Adipocyte (in vitro differentiated cells): ENCODE measurements around the gene AKR1B1.

Experiments used
- DNase-seq: peaks from one replicate; pipeline ENCODE4 v3.0.0-alpha.2; 2015; ENCODE audit warnings: low read depth
- H3K27me3 ChIP-seq: replicated peaks from 2 replicates; pipeline ENCODE4 v1.7.0; 2013; ENCODE audit warnings: mild to moderate bottlenecking, low read length, moderate library complexity; ENCODE audit not compliant: control insufficient read depth, insufficient read depth
- H3K36me3 ChIP-seq: 2 replicates; pipeline ENCODE4 v1.7.0; 2013; ENCODE audit warnings: low read length, mild to moderate bottlenecking, moderate library complexity; ENCODE audit not compliant: control insufficient read depth, insufficient read depth, severe bottlenecking
- H3K4me1 ChIP-seq: 2 replicates; pipeline ENCODE4 v1.7.0; 2013; ENCODE audit warnings: mild to moderate bottlenecking, low read length, moderate library complexity; ENCODE audit not compliant: control insufficient read depth, insufficient read depth
- H3K4me3 ChIP-seq: 2 replicates; pipeline ENCODE4 v1.7.0; 2013; ENCODE audit warnings: mild to moderate bottlenecking, low read length, moderate library complexity
- H3K9ac ChIP-seq: 2 replicates; pipeline ENCODE4 v1.7.0; 2013; ENCODE audit warnings: mild to moderate bottlenecking, low read length, moderate library complexity
- H3K9me3 ChIP-seq: 2 replicates; pipeline ENCODE4 v1.7.0; 2013; ENCODE audit warnings: mild to moderate bottlenecking, low read length, moderate library complexity; ENCODE audit not compliant: control insufficient read depth

The AKR1B1 gene

DNA sequence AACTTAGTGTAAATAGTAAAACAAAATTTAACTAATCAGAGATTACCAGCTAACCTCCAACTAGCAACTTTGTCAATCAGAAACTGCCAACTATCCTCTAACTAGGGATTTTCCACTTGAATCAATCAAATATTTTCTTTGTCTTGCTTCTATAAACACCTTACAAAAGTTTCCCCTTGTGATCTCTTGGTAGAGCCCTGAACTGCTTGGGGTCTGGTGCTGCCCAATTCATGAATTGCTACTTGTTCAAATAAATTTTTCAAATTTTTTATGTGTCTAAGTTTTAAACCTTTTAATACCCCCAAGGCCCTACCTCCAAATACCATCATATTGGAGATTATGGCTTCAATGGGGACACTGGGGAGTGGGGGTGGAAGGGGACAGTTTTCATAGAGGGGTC is 24.0 kb upstream of the AKR1B1 start:
- no peaks in the 10 kb centered on the region for H3K27me3 ChIP-seq
- H3K4me3 ChIP-seq = no peak overlapping the region
- H3K4me1 ChIP-seq = peaks cover 29% of the 10 kb centered on the region
- no peak overlapping the region for H3K9ac ChIP-seq
- H3K9me3 ChIP-seq = peaks cover 4% of the 10 kb centered on the region
- DNase-seq = no peak
- H3K36me3 ChIP-seq = no peaks in the 10 kb centered on the region

GRCh38 chr7:134481167-134481566 is 22.3 kb upstream of the AKR1B1 start:
- Histone ChIP-seq H3K36me3 (no peaks in the 10 kb centered on the region), H3K4me1 (peaks cover 38% of the 10 kb centered on the region), H3K9ac (no peak overlapping the region), H3K4me3 (no peak overlapping the region), H3K9me3 (no peaks in the 10 kb centered on the region), H3K27me3 (no peaks in the 10 kb centered on the region)
- no peak for DNase-seq

- Histone ChIP-seq H3K36me3 (no peaks in the 10 kb centered on the region), H3K27me3 (no peaks in the 10 kb centered on the region), H3K4me3 (no peak overlapping the region), H3K9me3 (no peaks in the 10 kb centered on the region), H3K9ac (no peak overlapping the region), H3K4me1 (peaks cover 38% of the 10 kb centered on the region)
- peak; percentile 62 for DNase-seq
Observed at GRCh38 chr7:134480730-134481129, 21.8 kb upstream of the AKR1B1 start.

- Histone ChIP-seq H3K9me3 (no peaks in the 10 kb centered on the region), H3K9ac (no peak overlapping the region), H3K4me3 (no peak overlapping the region), H3K27me3 (no peaks in the 10 kb centered on the region), H3K4me1 (peaks cover 38% of the 10 kb centered on the region), H3K36me3 (no peaks in the 10 kb centered on the region)
- no peak for DNase-seq
Observed at GRCh38 chr7:134480202-134480601, 21.3 kb upstream of the AKR1B1 start.

GRCh38 chr7:134478707-134479106 is 19.8 kb upstream of the AKR1B1 start:
- Histone ChIP-seq H3K4me1 (peaks cover 52% of the 10 kb centered on the region), H3K27me3 (no peaks in the 10 kb centered on the region), H3K9me3 (no peaks in the 10 kb centered on the region), H3K9ac (no peak overlapping the region), H3K4me3 (no peak overlapping the region), H3K36me3 (no peaks in the 10 kb centered on the region)
- no peak for DNase-seq

- Histone ChIP-seq H3K9me3 (no peaks in the 10 kb centered on the region), H3K36me3 (no peaks in the 10 kb centered on the region), H3K27me3 (no peaks in the 10 kb centered on the region), H3K9ac (peak overlapping the region; percentile 33), H3K4me1 (peaks cover 58% of the 10 kb centered on the region), H3K4me3 (no peak overlapping the region)
- DNase-seq = peak; percentile 46
Observed at GRCh38 chr7:134477954-134478353, 19.1 kb upstream of the AKR1B1 start.

DNA sequence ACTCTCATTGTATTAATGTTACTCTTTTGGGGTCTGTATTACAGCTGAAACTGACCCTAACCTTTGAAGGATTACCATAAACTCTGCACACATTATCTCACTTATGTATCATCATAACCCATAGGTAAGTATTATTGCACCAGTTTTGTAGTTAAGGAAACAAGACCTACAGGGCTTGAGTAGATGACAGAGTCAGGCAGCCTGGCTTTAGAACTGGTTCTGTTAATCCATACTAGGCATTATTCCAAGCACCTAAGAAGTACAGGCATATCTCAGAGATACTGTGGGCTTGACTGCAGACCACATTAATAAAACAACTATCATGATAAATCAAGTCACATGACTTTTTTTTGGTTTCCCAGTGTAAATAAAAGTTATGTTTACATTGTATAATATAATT is 17.1 kb upstream of the AKR1B1 start:
- no peaks in the 10 kb centered on the region for H3K27me3 ChIP-seq
- H3K9ac ChIP-seq = no peak overlapping the region
- H3K4me3 ChIP-seq = no peak overlapping the region
- H3K4me1 ChIP-seq = peaks cover 61% of the 10 kb centered on the region
- no peaks in the 10 kb centered on the region for H3K9me3 ChIP-seq
- H3K36me3 ChIP-seq = no peaks in the 10 kb centered on the region
- no peak for DNase-seq

DNA sequence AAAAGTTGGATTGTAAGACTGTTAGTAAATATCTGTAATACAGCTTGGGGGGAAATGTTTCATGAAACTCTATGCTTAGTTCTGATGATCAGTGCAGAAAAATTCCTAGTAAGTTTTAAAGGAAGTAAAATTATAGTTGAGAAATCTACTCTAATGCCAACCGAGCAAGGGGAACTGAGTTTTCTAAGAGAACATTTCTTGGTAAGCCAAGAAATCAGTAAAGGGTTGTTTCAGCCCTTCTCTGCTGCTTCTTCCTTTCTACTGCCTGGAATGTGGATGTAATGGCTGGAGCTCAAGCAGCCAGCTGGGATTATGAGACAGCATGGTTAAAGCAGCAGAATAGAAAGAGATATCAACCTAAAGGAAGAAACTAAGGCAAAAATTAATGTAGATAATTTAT is 15.9 kb upstream of the AKR1B1 start:
- peak overlapping the region; percentile 68 for H3K9ac ChIP-seq
- no peaks in the 10 kb centered on the region for H3K36me3 ChIP-seq
- peaks cover 49% of the 10 kb centered on the region for H3K4me1 ChIP-seq
- H3K4me3 ChIP-seq = no peak overlapping the region
- H3K9me3 ChIP-seq = no peaks in the 10 kb centered on the region
- DNase-seq = no peak
- H3K27me3 ChIP-seq = no peaks in the 10 kb centered on the region

DNA sequence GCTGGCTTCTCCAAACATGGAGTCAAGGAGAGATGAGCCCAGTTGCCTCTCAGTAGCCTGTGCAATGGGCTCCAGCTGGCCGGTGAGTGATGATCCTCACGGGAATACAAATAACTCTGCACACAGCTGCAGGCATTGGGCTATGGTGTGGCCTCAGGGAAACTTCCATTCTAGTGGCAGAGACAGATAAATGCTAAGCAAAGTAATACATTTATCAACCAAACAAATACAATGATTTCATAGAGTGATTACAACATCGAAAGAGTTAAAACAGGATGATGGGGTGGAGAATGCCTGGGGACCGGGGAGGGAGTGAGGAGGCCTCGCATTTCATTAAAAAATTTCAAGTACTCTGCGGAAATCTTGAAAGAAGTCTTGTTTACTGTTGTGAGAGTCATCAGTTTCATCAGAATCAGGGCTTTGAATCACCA is 15.0 kb upstream of the AKR1B1 start:
- DNase-seq = no peak
- peak overlapping the region; percentile 68 for H3K9ac ChIP-seq
- no peaks in the 10 kb centered on the region for H3K36me3 ChIP-seq
- no peaks in the 10 kb centered on the region for H3K27me3 ChIP-seq
- no peaks in the 10 kb centered on the region for H3K9me3 ChIP-seq
- no peak overlapping the region for H3K4me3 ChIP-seq
- peaks cover 43% of the 10 kb centered on the region for H3K4me1 ChIP-seq

GRCh38 chr7:134472572-134473244 is 13.8 kb upstream of the AKR1B1 start:
- Histone ChIP-seq H3K9me3 (no peaks in the 10 kb centered on the region), H3K4me3 (no peak overlapping the region)

GRCh38 chr7:134470864-134471263 is 12.0 kb upstream of the AKR1B1 start:
- Histone ChIP-seq H3K4me1 (peaks cover 26% of the 10 kb centered on the region), H3K27me3 (no peaks in the 10 kb centered on the region), H3K36me3 (no peaks in the 10 kb centered on the region), H3K9me3 (peaks cover 3% of the 10 kb centered on the region), H3K9ac (no peak overlapping the region), H3K4me3 (no peak overlapping the region)
- no peak for DNase-seq

More at GRCh38 chr7:134472572-134473244, 13.8 kb upstream of the AKR1B1 start:
- no peak for DNase-seq
- Histone ChIP-seq H3K27me3 (no peaks in the 10 kb centered on the region), H3K36me3 (no peaks in the 10 kb centered on the region), H3K9ac (no peak overlapping the region), H3K4me1 (peaks cover 34% of the 10 kb centered on the region)

GRCh38 chr7:134469622-134470021 is 10.7 kb upstream of the AKR1B1 start:
- no peak for DNase-seq
- peaks cover 10% of the 10 kb centered on the region for H3K9me3 ChIP-seq
- peaks cover 21% of the 10 kb centered on the region for H3K4me1 ChIP-seq
- no peak overlapping the region for H3K4me3 ChIP-seq
- H3K36me3 ChIP-seq = no peaks in the 10 kb centered on the region
- no peak overlapping the region for H3K9ac ChIP-seq
- H3K27me3 ChIP-seq = no peaks in the 10 kb centered on the region
